Endothelial cell (in vitro differentiated cells): ENCODE measurements around the gene VAC14. TPM values are rescaled to one million over a fixed set of nuclear protein-coding genes. Genes with fewer than 3 reads are reported as not detected.

Experiments
- DNase-seq: peaks from one replicate; pipeline ENCODE4 v3.0.0; 2021; ENCODE audit warnings: low spot score
- H3K27ac Mint-ChIP-seq: one replicate; pipeline ENCODE4 v1.8.0; 2021; ENCODE audit warnings: mixed read lengths, inconsistent platforms; ENCODE audit not compliant: unreplicated experiment
- H3K27me3 Mint-ChIP-seq: one replicate; pipeline ENCODE4 v1.8.0; 2021; ENCODE audit warnings: mild to moderate bottlenecking, moderate library complexity, mixed read lengths, inconsistent platforms; ENCODE audit not compliant: unreplicated experiment
- H3K36me3 Mint-ChIP-seq: one replicate; pipeline ENCODE4 v1.8.0; 2021; ENCODE audit warnings: mild to moderate bottlenecking, low read depth, mixed read lengths, inconsistent platforms; ENCODE audit not compliant: unreplicated experiment
- H3K4me1 Mint-ChIP-seq: one replicate; pipeline ENCODE4 v1.8.0; 2021; ENCODE audit warnings: mild to moderate bottlenecking, mixed read lengths, inconsistent platforms; ENCODE audit not compliant: unreplicated experiment
- H3K4me3 Mint-ChIP-seq: one replicate; pipeline ENCODE4 v1.8.0; 2021; ENCODE audit warnings: mild to moderate bottlenecking, mixed read lengths, inconsistent platforms; ENCODE audit not compliant: unreplicated experiment
- H3K9me3 Mint-ChIP-seq: one replicate; pipeline ENCODE4 v1.8.0; 2021; ENCODE audit warnings: mixed read lengths, inconsistent platforms; ENCODE audit not compliant: unreplicated experiment
- CTCF ChIP-seq: fragments of 200-600 bp; sonication (generic); IDR thresholded peaks from one replicate; pipeline ENCODE4 v1.5.0; 2021; ENCODE audit warnings: antibody characterized with exemption; ENCODE audit not compliant: unreplicated experiment
- total RNA-seq: library from RNA; stranded (reverse); fragmentation: NEBNext Ultra II Directional; extraction: Animal tissue kit (Norgen Biotek cat#: 25700); gene quantifications from one replicate; pipeline ENCODE4 v1.2.1, GENCODE V29; 2021; ENCODE audit not compliant: unreplicated experiment

The VAC14 gene
- total RNA-seq, 1 donor from 2014 or later, result 35.6 TPM

GRCh38 chr16:70652322-70652721 is 148.6 kb downstream of the VAC14 start:
- DNase-seq, result no peak
- no peaks in the 10 kb centered on the region for H3K4me1 Mint-ChIP-seq
- peaks cover 5% of the 10 kb centered on the region for H3K36me3 Mint-ChIP-seq
- TF ChIP-seq CTCF, result no peak
- H3K27me3 Mint-ChIP-seq, result no peaks in the 10 kb centered on the region
- no peak overlapping the region for H3K4me3 Mint-ChIP-seq
- H3K9me3 Mint-ChIP-seq, result peaks cover 8% of the 10 kb centered on the region
- H3K27ac Mint-ChIP-seq, result no peak overlapping the region

- TF ChIP-seq CTCF, result no peak
- Mint-ChIP-seq H3K4me3 (no peak overlapping the region), H3K36me3 (peaks cover 5% of the 10 kb centered on the region), H3K27ac (no peak overlapping the region), H3K27me3 (no peaks in the 10 kb centered on the region), H3K9me3 (peaks cover 8% of the 10 kb centered on the region), H3K4me1 (no peaks in the 10 kb centered on the region)
- DNase-seq, result no peak
These were observed 149.4 kb downstream of the VAC14 start for GRCh38 chr16:70651524-70651923.

- no peak for DNase-seq
- no peaks in the 10 kb centered on the region for H3K27me3 Mint-ChIP-seq
- no peak overlapping the region for H3K27ac Mint-ChIP-seq
- H3K36me3 Mint-ChIP-seq, result peaks cover 5% of the 10 kb centered on the region
- no peaks in the 10 kb centered on the region for H3K4me1 Mint-ChIP-seq
- no peak overlapping the region for H3K4me3 Mint-ChIP-seq
- TF ChIP-seq CTCF, result no peak
- H3K9me3 Mint-ChIP-seq, result peaks cover 8% of the 10 kb centered on the region
These were observed 150.7 kb downstream of the VAC14 start for GRCh38 chr16:70650216-70650615.

- Mint-ChIP-seq H3K4me1 (no peaks in the 10 kb centered on the region), H3K4me3 (no peak overlapping the region), H3K9me3 (peaks cover 8% of the 10 kb centered on the region), H3K27me3 (no peaks in the 10 kb centered on the region), H3K36me3 (peaks cover 5% of the 10 kb centered on the region), H3K27ac (no peak overlapping the region)
- no peak for TF ChIP-seq CTCF
- no peak for DNase-seq
These were observed 151.7 kb downstream of the VAC14 start for GRCh38 chr16:70649300-70649699.

- Mint-ChIP-seq H3K27me3 (no peaks in the 10 kb centered on the region), H3K36me3 (peaks cover 5% of the 10 kb centered on the region), H3K9me3 (peaks cover 8% of the 10 kb centered on the region), H3K4me3 (no peak overlapping the region), H3K27ac (no peak overlapping the region), H3K4me1 (no peaks in the 10 kb centered on the region)
- no peak for TF ChIP-seq CTCF
- no peak for DNase-seq
These were observed 152.4 kb downstream of the VAC14 start for GRCh38 chr16:70648606-70649005.
